GM18519 (cell line): ENCODE results near the gene PINLYP.
"Not testable (repeated sequence)": the region's sequence is repeated elsewhere in the genome, so short reads cannot be mapped to it uniquely, and the experiment has no call there.

Source experiments
- ATAC-seq: cut with Tn5 transposase; IDR thresholded peaks from one replicate; pipeline ENCODE4 v1.9.1; 2021; ENCODE audit warnings: mild to moderate bottlenecking, moderate library complexity; ENCODE audit not compliant: unreplicated experiment, low FRiP score

PINLYP gene

GRCh38 chr19:43547926-43548325 lies 27.7 kb upstream of the PINLYP start:
- not testable (repeated sequence) for ATAC-seq

- no peak for ATAC-seq
Measured at GRCh38 chr19:43548706-43549105, 26.9 kb upstream of the PINLYP start.

GRCh38 chr19:43551399-43552197 lies 24.0 kb upstream of the PINLYP start:
- no peak for ATAC-seq

- no peak for ATAC-seq
Measured at GRCh38 chr19:43552198-43552450, 23.5 kb upstream of the PINLYP start.

GRCh38 chr19:43552616-43553015 lies 23.0 kb upstream of the PINLYP start:
- no peak for ATAC-seq

- no peak for ATAC-seq
Measured at GRCh38 chr19:43553656-43554055, 21.9 kb upstream of the PINLYP start.

GRCh38 chr19:43554317-43554895 lies 21.2 kb upstream of the PINLYP start:
- ATAC-seq: no peak

- ATAC-seq: no peak
Measured at GRCh38 chr19:43555185-43555770, 20.3 kb upstream of the PINLYP start.

GRCh38 chr19:43560687-43561086 lies 14.9 kb upstream of the PINLYP start:
- ATAC-seq: no peak

- ATAC-seq: no peak
Measured at GRCh38 chr19:43561139-43561970, 14.2 kb upstream of the PINLYP start.

GRCh38 chr19:43562226-43562697 lies 13.3 kb upstream of the PINLYP start:
- no peak for ATAC-seq

GRCh38 chr19:43562698-43563241 lies 12.8 kb upstream of the PINLYP start:
- peak; percentile 58 for ATAC-seq

GRCh38 chr19:43563816-43564457 lies 11.7 kb upstream of the PINLYP start:
- ATAC-seq: no peak

- ATAC-seq: no peak
Measured at GRCh38 chr19:43564800-43565199, 10.8 kb upstream of the PINLYP start.

- ATAC-seq: no peak
Measured at GRCh38 chr19:43569657-43570056, 5.9 kb upstream of the PINLYP start.

- no peak for ATAC-seq
Measured at GRCh38 chr19:43570174-43570791, 5.3 kb upstream of the PINLYP start.

GRCh38 chr19:43572171-43572588 lies 3.4 kb upstream of the PINLYP start:
- ATAC-seq: no peak

GRCh38 chr19:43574424-43575155 lies 1.0 kb upstream of the PINLYP start:
- ATAC-seq: no peak
